B cell (primary cell): ENCODE results near the gene PROM2. TPM values are rescaled to one million over a fixed set of nuclear protein-coding genes. Genes with fewer than 3 reads are reported as not detected.

Experiments
- ATAC-seq: fragments of 200-7000 bp; cut with Tn5 transposase; one replicate; pipeline ENCODE4 v1.10.0; 2021; ENCODE audit warnings: low read depth, mild to moderate bottlenecking, moderate number of reproducible peaks, moderate library complexity
- CTCF ChIA-PET: fragments of 350-600 bp; sonication (Branson Sonifier 250); formaldehyde crosslinking; loops from one replicate; lab custom pipeline; 2021; ENCODE audit warnings: antibody characterized with exemption, inconsistent platforms; lab: Charles Lee
- POLR2A ChIA-PET: fragments of 350-600 bp; sonication (Branson Sonifier 250); formaldehyde crosslinking; loops from one replicate; lab custom pipeline; 2021; ENCODE audit warnings: antibody characterized with exemption; lab: Charles Lee
- DNase-seq: peaks from one replicate; pipeline ENCODE4 v3.0.0; 2013
- H2AFZ ChIP-seq: 2 replicates; pipeline ENCODE4 v1.6.1; 2012; ENCODE audit warnings: mild to moderate bottlenecking, low read depth, low read length; ENCODE audit not compliant: insufficient read depth, poor library complexity, severe bottlenecking
- H3K27ac ChIP-seq, 2 donors: 1 replicate in 1 of 2; 2 replicates in 1 of 2; pipeline ENCODE4 v1.5.1; 2012 to 2013; ENCODE audit warnings: low read length in 2 of 2, mild to moderate bottlenecking in 2 of 2, moderate library complexity in 1 of 2
- H3K27me3 ChIP-seq, 4 experiments: fragments of 200-600 bp in 1 of 4; sonication (generic) in 1 of 4; replicated peaks in 1 of 4; 1 replicate in 2 of 4; 2 replicates in 2 of 4; pipeline versions ENCODE4 v1.6.1 to v1.7.0; 2013 to 2016; ENCODE audit warnings: low read length in 3 of 4, mild to moderate bottlenecking in 2 of 4, mixed read lengths in 1 of 4, moderate library complexity in 1 of 4; ENCODE audit not compliant: insufficient read depth in 4 of 4, control insufficient read depth in 3 of 4; ENCODE audit errors: control extremely low read depth in 1 of 4
- H3K36me3 ChIP-seq, 2 experiments: replicated peaks in 1 of 2; 1 replicate in 1 of 2; 2 replicates in 1 of 2; pipeline versions ENCODE4 v1.6.1 to v1.7.1; 2013; ENCODE audit warnings: low read length in 1 of 2; ENCODE audit not compliant: insufficient read depth in 2 of 2, control insufficient read depth in 1 of 2; ENCODE audit errors: control extremely low read depth in 1 of 2, extremely low read depth in 1 of 2
- H3K4me1 ChIP-seq, 2 donors: fragments of 200-600 bp in 1 of 2; sonication (generic) in 1 of 2; 1 replicate in 1 of 2; 2 replicates in 1 of 2; pipeline versions ENCODE4 v1.5.1 to v1.6.1; 2013 to 2017; ENCODE audit warnings: low read length in 2 of 2; ENCODE audit not compliant: control insufficient read depth in 2 of 2, insufficient read depth in 2 of 2
- H3K4me2 ChIP-seq: replicated peaks from 2 replicates; pipeline ENCODE3; 2012; ENCODE audit warnings: mild to moderate bottlenecking, low read depth, low read length; ENCODE audit not compliant: poor library complexity, severe bottlenecking
- H3K4me3 ChIP-seq, 5 experiments: fragments of 200-600 bp in 1 of 5; sonication (generic) in 1 of 5; 1 replicate in 3 of 5; 2 replicates in 2 of 5; pipeline versions ENCODE4 v1.5.1 to v1.7.0; 2011 to 2016; ENCODE audit warnings: low read length in 4 of 5, mild to moderate bottlenecking in 4 of 5, low read depth in 2 of 5, control low read depth in 1 of 5, moderate library complexity in 1 of 5; ENCODE audit not compliant: insufficient read depth in 1 of 5; ENCODE audit errors: control extremely low read depth in 1 of 5, extremely low read depth in 1 of 5
- H3K79me2 ChIP-seq: fragments of 200-600 bp; sonication (generic); one replicate; pipeline ENCODE4 v1.6.0; 2016; ENCODE audit warnings: low read length; ENCODE audit not compliant: control insufficient read depth, insufficient read depth
- H3K9ac ChIP-seq: fragments of 200-600 bp; sonication (generic); 2 replicates; pipeline ENCODE4 v1.6.1; 2017; ENCODE audit warnings: mild to moderate bottlenecking, low read length, moderate library complexity
- H3K9me3 ChIP-seq, 3 donors: one replicate each; pipeline versions ENCODE4 v1.6.1 to v1.7.1; 2013; ENCODE audit warnings: low read length in 2 of 3; ENCODE audit not compliant: control insufficient read depth in 2 of 3, insufficient read depth in 1 of 3; ENCODE audit errors: control extremely low read depth in 1 of 3
- H4K20me1 ChIP-seq: 2 replicates; pipeline ENCODE4 v1.6.0; 2012; ENCODE audit warnings: mild to moderate bottlenecking, low read length; ENCODE audit not compliant: insufficient read depth, control insufficient read depth, poor library complexity, severe bottlenecking
- H3K27ac Mint-ChIP-seq: one replicate; pipeline ENCODE4 v1.8.0; 2021; ENCODE audit warnings: mixed read lengths
- H3K27me3 Mint-ChIP-seq: one replicate; pipeline ENCODE4 v1.8.0; 2021; ENCODE audit warnings: mixed read lengths
- H3K4me1 Mint-ChIP-seq: one replicate; pipeline ENCODE4 v1.8.0; 2021; ENCODE audit warnings: mixed read lengths
- H3K4me3 Mint-ChIP-seq: one replicate; pipeline ENCODE4 v1.8.0; 2021; ENCODE audit warnings: mixed read lengths
- H3K9me3 Mint-ChIP-seq: one replicate; pipeline ENCODE4 v1.8.0; 2022; ENCODE audit warnings: mixed read lengths; ENCODE audit not compliant: insufficient read depth
- CTCF ChIP-seq: fragments of 200-600 bp; IDR thresholded peaks from one replicate; pipeline ENCODE4 v1.8.0; 2022; ENCODE audit warnings: antibody characterized with exemption, mild to moderate bottlenecking
- EZH2 ChIP-seq: IDR thresholded peaks from 2 replicates; pipeline ENCODE4 v1.6.1; 2012; ENCODE audit warnings: borderline replicate concordance, low read depth, mild to moderate bottlenecking, moderate library complexity, low read length; ENCODE audit not compliant: insufficient read depth, poor library complexity, severe bottlenecking
- WGBS: methylation state at CpG from one replicate; pipeline ENCODE4 v1.1.5; 2013; ENCODE audit warnings: missing lambda C conversion rate; ENCODE audit not compliant: insufficient coverage; 5-methylcytosine and 5-hydroxymethylcytosine counted together
- intact Hi-C: fragments of 100-400 bp; cut with micrococcal nuclease; formaldehyde crosslinking; loops from one replicate; pipeline ENCODE4 v1.10.0; 2022
- polyA plus RNA-seq: library from polyadenylated mRNA; depleted of rRNA; stranded (reverse); fragments of >200 nt; gene quantifications from 2 replicates; pipeline ENCODE4 v1.2.3, GENCODE V29; 2012
- total RNA-seq, 2 donors: library from RNA; stranded (reverse); fragments of 120-200 nt in 1 of 2; gene quantifications; 1 replicate in 1 of 2; 2 replicates in 1 of 2; pipeline versions ENCODE4 v1.2.3 to v1.2.4, GENCODE V29; 2013 to 2022

Gene PROM2
- total and polyA plus RNA-seq, 2 donors (not counting 1 experiment from before 2014, with no cell fraction given): 0.67 to 1.3 TPM

DNA sequence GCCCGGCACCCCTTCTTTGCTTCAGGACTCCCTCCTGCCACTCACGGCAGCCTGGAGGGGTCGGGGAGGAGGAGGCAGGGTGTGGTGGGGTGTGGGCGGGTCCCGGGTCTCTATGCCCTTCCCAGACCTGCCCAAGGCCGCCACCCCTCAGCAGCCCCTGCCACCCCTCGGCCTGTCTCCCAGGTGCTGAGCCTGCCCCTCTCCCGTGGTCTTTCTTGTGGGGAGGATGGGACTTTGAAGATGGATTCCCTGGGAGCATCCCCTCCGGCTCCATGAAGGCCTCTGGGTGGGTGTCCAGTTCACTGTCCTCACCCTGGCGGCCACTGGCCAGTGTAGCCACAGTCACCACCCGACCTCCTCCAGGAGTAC is 46.1 kb downstream of the PROM2 start:
- H3K4me3 Mint-ChIP-seq: no peak overlapping the region
- Histone ChIP-seq H3K79me2 (no peaks in the 10 kb centered on the region), H4K20me1 (no peaks in the 10 kb centered on the region), H3K4me3 (no peak overlapping the region), H3K4me2 (no peak overlapping the region), H3K36me3 (no peaks in the 10 kb centered on the region), H3K27ac (no peak overlapping the region), H3K9ac (no peak overlapping the region), H3K9me3 (peaks cover 0 to 6% (median 0%) of the 10 kb centered on the region in 3 donors), H2AFZ (no peak overlapping the region), H3K4me1 (no peaks in the 10 kb centered on the region), H3K27me3 (no peaks in the 10 kb centered on the region)
- intact Hi-C loops: no loop called here
- H3K4me1 Mint-ChIP-seq: no peaks in the 10 kb centered on the region
- no peaks in the 10 kb centered on the region for H3K27me3 Mint-ChIP-seq
- DNase-seq: no peak
- 100% methylated on average over 1 of the region's 11 CpGs for WGBS
- no peak for ATAC-seq
- POLR2A ChIA-PET: no interaction called here
- CTCF ChIA-PET: no interaction called here
- no peak overlapping the region for H3K27ac Mint-ChIP-seq
- H3K9me3 Mint-ChIP-seq: no peaks in the 10 kb centered on the region
- no peak for TF ChIP-seq EZH2
- TF ChIP-seq CTCF: no peak

DNA sequence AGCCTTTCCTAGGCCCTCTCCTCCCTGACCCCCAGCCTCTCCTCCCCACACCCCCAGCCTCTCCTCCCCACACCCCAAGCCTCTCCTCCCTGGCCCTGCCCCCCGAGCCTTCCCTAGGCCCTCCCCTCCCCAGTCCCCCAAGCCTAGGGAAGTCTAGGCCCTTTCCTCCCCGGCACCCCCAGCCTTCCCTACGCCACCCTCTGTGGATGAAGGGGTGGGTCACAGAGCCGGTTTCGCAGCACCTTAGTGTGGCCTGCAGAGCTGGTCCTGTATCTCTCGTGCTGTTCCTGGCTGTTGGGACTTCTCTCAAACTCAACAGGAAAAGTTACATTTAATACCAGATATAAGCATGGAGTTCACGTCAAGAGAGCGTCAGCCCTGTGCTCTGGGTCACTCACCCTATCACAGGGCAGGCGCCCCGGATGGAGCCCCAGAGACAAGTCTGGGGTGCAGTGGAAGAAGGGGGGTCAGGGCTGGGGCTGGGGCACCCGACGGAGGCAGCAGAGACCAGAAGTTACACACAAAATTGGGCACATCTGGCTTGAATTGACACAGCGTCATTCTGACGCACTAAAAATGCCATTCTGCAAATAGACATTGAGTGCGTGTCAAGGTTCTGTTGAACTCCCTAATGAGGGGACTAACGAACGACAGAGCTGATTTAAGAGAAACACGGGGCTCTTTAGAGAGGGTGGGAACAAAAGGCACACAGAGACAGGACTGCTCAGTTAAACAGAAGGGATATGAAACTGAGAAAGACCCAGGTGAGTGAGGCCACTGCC is 46.9 kb downstream of the PROM2 start:
- no peak overlapping the region for H2AFZ ChIP-seq
- no peak overlapping the region for H3K9ac ChIP-seq
- Mint-ChIP-seq H3K27ac (no peak overlapping the region), H3K27me3 (no peaks in the 10 kb centered on the region), H3K4me3 (no peak overlapping the region), H3K9me3 (peaks cover 3% of the 10 kb centered on the region), H3K4me1 (no peaks in the 10 kb centered on the region)
- no peak overlapping the region for H3K4me3 ChIP-seq
- DNase-seq (no peak), ATAC-seq (no peak)
- no peaks in the 10 kb centered on the region for H3K36me3 ChIP-seq
- TF ChIP-seq EZH2 (no peak), CTCF (no peak)
- no peaks in the 10 kb centered on the region for H4K20me1 ChIP-seq
- no peaks in the 10 kb centered on the region for H3K79me2 ChIP-seq
- no peak overlapping the region for H3K27ac ChIP-seq
- H3K4me1 ChIP-seq: no peaks in the 10 kb centered on the region
- CTCF ChIA-PET: no interaction called here
- no peak overlapping the region for H3K4me2 ChIP-seq
- intact Hi-C loops: no loop called here
- 88% methylated on average over 13 of the region's 18 CpGs for WGBS
- peaks cover 0 to 7% (median 0%) of the 10 kb centered on the region in 3 donors for H3K9me3 ChIP-seq
- no peaks in the 10 kb centered on the region for H3K27me3 ChIP-seq
- POLR2A ChIA-PET: no interaction called here
